NT2/D1 (cell line): Measurements from ENCODE around the gene NTN4.

Experiments
- SUZ12 ChIP-seq: IDR thresholded peaks from 2 replicates; pipeline ENCODE4 v1.6.1; 2011; ENCODE audit not compliant: insufficient read length, insufficient read depth; ENCODE audit errors: extremely low read depth
- ZNF274 ChIP-seq: IDR thresholded peaks from 2 replicates; pipeline ENCODE4 v1.6.1; 2011; ENCODE audit warnings: mild to moderate bottlenecking, low read depth, low read length

- TF ChIP-seq ZNF274 (no peak), SUZ12 (no peak)
These were observed 29.6 kb upstream of the NTN4 start for GRCh38 chr12:95820096-95820703.
